Lung (tissue), 12 donors: ENCODE results near the gene KRT73. TPM values are rescaled to one million over a fixed set of nuclear protein-coding genes. Genes with fewer than 3 reads are reported as not detected.
A peak's percentile ranks its signal among the peaks of the same experiment; 100 is the strongest.

Experiments used
- ATAC-seq: fragments of 200-7000 bp; cut with Tn5 transposase; one replicate; pipeline ENCODE4 v1.9.1; 2020; ENCODE audit warnings: moderate number of reproducible peaks; ENCODE audit not compliant: insufficient read depth, low FRiP score
- DNase-seq, 3 donors: peaks; one replicate each; pipeline ENCODE4 v3.0.0-alpha.2; 2013 to 2017
- H3K27ac ChIP-seq, 2 donors: one replicate each; pipeline ENCODE4 v1.5.1; 2013; ENCODE audit warnings: mild to moderate bottlenecking in 2 of 2, moderate library complexity in 2 of 2, control low read depth in 1 of 2, inconsistent platforms in 1 of 2, low read depth in 1 of 2, low read length in 1 of 2
- H3K27me3 ChIP-seq, 3 donors: one replicate each; pipeline ENCODE4 v1.5.1; 2013; ENCODE audit warnings: low read length in 2 of 3; ENCODE audit not compliant: control insufficient read depth in 3 of 3, insufficient read depth in 3 of 3
- H3K36me3 ChIP-seq, 4 donors: one replicate each; pipeline ENCODE4 v1.5.1; 2013; ENCODE audit warnings: low read length in 4 of 4, mild to moderate bottlenecking in 1 of 4, moderate library complexity in 1 of 4; ENCODE audit not compliant: control insufficient read depth in 4 of 4, insufficient read depth in 4 of 4
- H3K4me1 ChIP-seq, 5 donors: one replicate each; pipeline ENCODE4 v1.5.1; 2013; ENCODE audit warnings: low read length in 5 of 5, mild to moderate bottlenecking in 2 of 5, moderate library complexity in 1 of 5; ENCODE audit not compliant: control insufficient read depth in 5 of 5, insufficient read depth in 5 of 5
- H3K4me3 ChIP-seq: one replicate; pipeline ENCODE4 v1.5.1; 2013; ENCODE audit warnings: mild to moderate bottlenecking, control low read depth, moderate library complexity
- H3K9ac ChIP-seq, 2 donors: one replicate each; pipeline ENCODE4 v1.5.1; 2013; ENCODE audit warnings: low read length in 2 of 2, control low read depth in 1 of 2; ENCODE audit not compliant: insufficient read depth in 1 of 2
- H3K9me3 ChIP-seq, 4 donors: one replicate each; pipeline ENCODE4 v1.5.1; 2013; ENCODE audit warnings: low read length in 3 of 4, mild to moderate bottlenecking in 1 of 4, moderate library complexity in 1 of 4; ENCODE audit not compliant: control insufficient read depth in 4 of 4, insufficient read depth in 3 of 4
- WGBS, 2 donors: extraction: QIAGEN DNeasy Blood & Tissue Kit; methylation state at CpG; one replicate each; pipeline ENCODE4 v1.1.7; 2013; 5-methylcytosine and 5-hydroxymethylcytosine counted together
- polyA plus RNA-seq, 2 donors: library from polyadenylated mRNA; stranded (reverse); fragments of 200-250 nt; gene quantifications; one replicate each; pipeline ENCODE4 v1.2.1, GENCODE V29; 2013
- total RNA-seq, 2 donors: library from RNA; depleted of rRNA in 1 of 2; stranded (reverse); fragments of >200 nt in 1 of 2; gene quantifications; one replicate each; pipeline ENCODE4 v1.2.1, GENCODE V29; 2014 to 2021
- TF ChIP-seq, protein P1 (sequence below): IDR thresholded peaks from 2 replicates; pipeline ENCODE4 v1.5.1; 2012; ENCODE audit warnings: mild to moderate bottlenecking; ENCODE audit errors: control extremely low read depth, extremely low read depth
- donor health status: control.
- donor health status: control.
- donor health status: Bipolar disorder and iron deficiency.
- donor health status: healthy.
- donor health status: DM: yes; HTN: yes; CAD: no.

The KRT73 gene
- total and polyA plus RNA-seq, 4 donors = 0.07 TPM; not detected in 3

DNA sequence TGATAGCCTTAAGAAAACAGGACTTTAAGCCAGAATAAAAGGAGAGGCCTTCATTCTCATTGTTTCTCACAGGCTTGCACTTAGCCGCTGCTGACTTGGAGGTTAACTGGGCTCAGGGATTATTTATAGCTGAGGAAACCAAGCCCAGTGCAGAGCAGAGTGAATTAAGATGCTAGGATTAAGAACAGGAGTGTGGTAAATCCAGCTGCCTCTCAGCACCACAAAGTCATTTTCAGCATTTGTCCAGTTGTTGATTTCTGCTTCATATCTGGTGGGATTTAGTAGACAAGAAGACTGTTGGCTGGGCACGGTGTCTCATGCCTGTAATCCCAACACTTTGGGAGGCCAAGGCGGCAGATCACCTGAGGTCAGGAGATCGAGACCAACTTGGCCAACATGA lies 14.3 kb upstream of the KRT73 start:
- peaks cover 0 to 3% (median 1%) of the 10 kb centered on the region in 3 donors for H3K27me3 ChIP-seq
- no peaks in the 10 kb centered on the region for H3K36me3 ChIP-seq
- 86% methylated on average over 4 of the region's 4 CpGs for WGBS, 2 donors
- TF ChIP-seq, protein P1, sequence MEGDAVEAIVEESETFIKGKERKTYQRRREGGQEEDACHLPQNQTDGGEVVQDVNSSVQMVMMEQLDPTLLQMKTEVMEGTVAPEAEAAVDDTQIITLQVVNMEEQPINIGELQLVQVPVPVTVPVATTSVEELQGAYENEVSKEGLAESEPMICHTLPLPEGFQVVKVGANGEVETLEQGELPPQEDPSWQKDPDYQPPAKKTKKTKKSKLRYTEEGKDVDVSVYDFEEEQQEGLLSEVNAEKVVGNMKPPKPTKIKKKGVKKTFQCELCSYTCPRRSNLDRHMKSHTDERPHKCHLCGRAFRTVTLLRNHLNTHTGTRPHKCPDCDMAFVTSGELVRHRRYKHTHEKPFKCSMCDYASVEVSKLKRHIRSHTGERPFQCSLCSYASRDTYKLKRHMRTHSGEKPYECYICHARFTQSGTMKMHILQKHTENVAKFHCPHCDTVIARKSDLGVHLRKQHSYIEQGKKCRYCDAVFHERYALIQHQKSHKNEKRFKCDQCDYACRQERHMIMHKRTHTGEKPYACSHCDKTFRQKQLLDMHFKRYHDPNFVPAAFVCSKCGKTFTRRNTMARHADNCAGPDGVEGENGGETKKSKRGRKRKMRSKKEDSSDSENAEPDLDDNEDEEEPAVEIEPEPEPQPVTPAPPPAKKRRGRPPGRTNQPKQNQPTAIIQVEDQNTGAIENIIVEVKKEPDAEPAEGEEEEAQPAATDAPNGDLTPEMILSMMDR = no peak
- H3K4me3 ChIP-seq = no peak overlapping the region
- ATAC-seq (no peak), DNase-seq (no peak)
- no peak overlapping the region for H3K9ac ChIP-seq
- no peaks in the 10 kb centered on the region for H3K4me1 ChIP-seq
- H3K27ac ChIP-seq = no peak overlapping the region
- no peaks in the 10 kb centered on the region for H3K9me3 ChIP-seq

DNA sequence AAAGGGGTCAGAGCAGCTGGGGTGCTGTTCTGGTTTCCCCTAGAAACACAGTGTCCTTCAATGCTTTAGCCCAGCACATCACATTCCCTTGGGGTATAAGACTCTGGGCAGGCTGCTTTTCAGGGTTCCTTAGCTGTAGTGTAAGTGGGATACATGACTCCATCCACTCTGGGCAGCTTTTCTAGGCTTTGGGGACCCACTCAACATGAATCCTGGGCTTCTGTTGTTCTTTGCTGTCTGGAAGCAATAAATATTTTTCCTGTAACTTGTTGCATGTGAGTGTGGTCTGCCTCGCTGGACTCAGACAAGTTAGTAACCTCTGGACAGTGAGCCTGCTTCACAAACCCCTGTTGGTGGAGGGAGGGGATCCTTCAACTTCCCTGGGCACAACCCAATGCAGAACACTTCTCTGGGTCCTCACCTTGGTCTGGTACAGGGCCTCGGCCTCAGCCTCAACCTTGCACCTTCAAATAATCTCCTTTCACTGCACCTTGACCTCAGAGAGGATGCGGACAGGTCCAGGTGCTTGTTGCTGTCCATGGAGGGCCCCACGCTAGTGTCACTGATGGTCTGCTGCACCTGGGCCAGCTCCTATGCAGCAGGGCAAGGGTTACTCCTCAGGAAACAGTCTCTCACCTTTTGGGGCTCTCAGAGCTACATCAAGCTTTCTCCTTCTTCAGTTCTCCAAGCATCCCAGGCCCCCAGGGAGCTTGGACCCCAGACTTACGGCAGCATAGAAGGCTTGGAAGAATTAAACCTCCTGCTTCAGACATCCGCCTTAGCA lies 13.5 kb upstream of the KRT73 start:
- TF ChIP-seq, protein P1 = no peak
- H3K9ac ChIP-seq = no peak overlapping the region
- peaks cover 0 to 3% (median 2%) of the 10 kb centered on the region in 3 donors for H3K27me3 ChIP-seq
- DNase-seq = peak in 1 of 3 donors; percentile 2
- no peak overlapping the region for H3K4me3 ChIP-seq
- H3K36me3 ChIP-seq = no peaks in the 10 kb centered on the region
- 80 to 89% methylated on average over 6 of the region's 6 CpGs for WGBS, 2 donors
- H3K27ac ChIP-seq = no peak overlapping the region
- H3K9me3 ChIP-seq = no peaks in the 10 kb centered on the region
- no peaks in the 10 kb centered on the region for H3K4me1 ChIP-seq
- ATAC-seq = no peak

DNA sequence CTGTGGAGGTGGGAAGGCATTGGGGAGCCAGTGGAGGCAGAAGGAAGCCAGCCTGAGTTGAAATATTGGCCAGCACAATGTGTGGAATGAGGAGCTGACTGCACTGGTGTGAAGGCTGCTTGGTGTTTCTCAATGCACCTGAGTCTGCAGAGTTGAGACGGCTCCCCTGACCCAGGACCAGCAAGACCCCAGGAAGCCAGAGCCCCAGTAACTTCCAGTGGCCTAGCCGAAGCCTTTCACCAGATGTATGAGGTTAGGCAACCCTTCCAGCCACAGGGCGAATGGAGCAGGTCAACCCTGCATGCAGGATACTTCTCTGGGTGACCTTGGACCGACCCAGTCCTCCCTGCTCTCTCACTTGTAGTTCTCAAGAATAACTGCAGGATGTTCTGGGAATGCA lies 12.9 kb upstream of the KRT73 start:
- TF ChIP-seq, protein P1 = no peak
- Histone ChIP-seq H3K4me3 (no peak overlapping the region), H3K9ac (no peak overlapping the region), H3K27ac (no peak overlapping the region), H3K36me3 (no peaks in the 10 kb centered on the region), H3K4me1 (no peaks in the 10 kb centered on the region), H3K9me3 (no peaks in the 10 kb centered on the region), H3K27me3 (peaks cover 0 to 3% (median 2%) of the 10 kb centered on the region in 3 donors)
- 43 to 48% methylated on average over 4 of the region's 4 CpGs for WGBS, 2 donors
- ATAC-seq = no peak
- DNase-seq = peak in 1 of 3 donors; percentile 7
